Measurements from ENCODE around the gene MLLT1.

The MLLT1 gene

GRCh38 chr19:6233056-6233826, 46.5 kb downstream of the MLLT1 start:
- Histone ChIP-seq H3K9me3 (no peaks in the 10 kb centered on the region), H3K36me3 (replicated peaks) (peaks cover 4% of the 10 kb centered on the region; the same call in 1 of the 2 replicates), H3K27me3 (ENCODE audit: low read depth) (no peaks in the 10 kb centered on the region), H3K4me1 (no peaks in the 10 kb centered on the region), H3K4me3 (no peak overlapping the region)
- in situ Hi-C loops (cut with MboI; ENCODE audit: low sequenced_read_pairs), result no loop called here
- DNase-seq (ENCODE audit: low spot score in 2 of 2), result no peak

- in situ Hi-C loops (cut with MboI; ENCODE audit: low sequenced_read_pairs), result no loop called here
- H3K36me3 ChIP-seq (replicated peaks), result 0 out of 2 replicates have a peak, but pooled peaks cover 4% of the 10 kb centered on the region
- H3K4me3 ChIP-seq, result no peak overlapping the region
- H3K27me3 ChIP-seq (ENCODE audit: low read depth), result no peaks in the 10 kb centered on the region
- DNase-seq (ENCODE audit: low spot score in 2 of 2), result no peak
- no peaks in the 10 kb centered on the region for H3K9me3 ChIP-seq
- no peaks in the 10 kb centered on the region for H3K4me1 ChIP-seq
These were observed 47.1 kb downstream of the MLLT1 start for GRCh38 chr19:6232601-6233055.

DNA sequence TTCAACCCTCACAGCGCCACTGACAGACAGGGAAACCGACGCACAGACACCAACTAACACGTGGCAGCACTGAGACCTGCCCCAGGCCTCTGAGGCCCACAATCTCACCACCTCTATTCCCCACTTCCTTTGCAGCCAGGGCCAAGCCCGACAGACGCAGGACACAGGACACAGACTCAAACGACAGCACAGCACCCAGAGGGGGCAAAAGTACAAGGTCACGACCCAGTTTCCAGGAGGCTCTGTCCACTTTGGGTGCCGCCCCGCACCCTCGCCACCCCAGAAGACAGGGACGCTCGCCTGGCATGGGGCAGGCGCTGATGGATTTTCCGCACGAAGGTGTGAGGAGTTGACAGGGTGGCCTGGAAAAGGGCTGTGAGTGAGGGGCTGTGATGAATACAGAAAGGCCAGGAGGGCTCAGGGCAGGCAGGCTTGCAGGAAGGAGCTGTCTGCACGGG, 48.8 kb downstream of the MLLT1 start:
- Histone ChIP-seq H3K4me1 (no peaks in the 10 kb centered on the region), H3K27me3 (ENCODE audit: low read depth) (no peaks in the 10 kb centered on the region), H3K4me3 (no peak overlapping the region), H3K36me3 (replicated peaks) (peaks cover 14% of the 10 kb centered on the region), H3K9me3 (no peaks in the 10 kb centered on the region)
- no peak for DNase-seq (ENCODE audit: low spot score in 2 of 2)
- in situ Hi-C loops (cut with MboI; ENCODE audit: low sequenced_read_pairs), result no loop called here

DNA sequence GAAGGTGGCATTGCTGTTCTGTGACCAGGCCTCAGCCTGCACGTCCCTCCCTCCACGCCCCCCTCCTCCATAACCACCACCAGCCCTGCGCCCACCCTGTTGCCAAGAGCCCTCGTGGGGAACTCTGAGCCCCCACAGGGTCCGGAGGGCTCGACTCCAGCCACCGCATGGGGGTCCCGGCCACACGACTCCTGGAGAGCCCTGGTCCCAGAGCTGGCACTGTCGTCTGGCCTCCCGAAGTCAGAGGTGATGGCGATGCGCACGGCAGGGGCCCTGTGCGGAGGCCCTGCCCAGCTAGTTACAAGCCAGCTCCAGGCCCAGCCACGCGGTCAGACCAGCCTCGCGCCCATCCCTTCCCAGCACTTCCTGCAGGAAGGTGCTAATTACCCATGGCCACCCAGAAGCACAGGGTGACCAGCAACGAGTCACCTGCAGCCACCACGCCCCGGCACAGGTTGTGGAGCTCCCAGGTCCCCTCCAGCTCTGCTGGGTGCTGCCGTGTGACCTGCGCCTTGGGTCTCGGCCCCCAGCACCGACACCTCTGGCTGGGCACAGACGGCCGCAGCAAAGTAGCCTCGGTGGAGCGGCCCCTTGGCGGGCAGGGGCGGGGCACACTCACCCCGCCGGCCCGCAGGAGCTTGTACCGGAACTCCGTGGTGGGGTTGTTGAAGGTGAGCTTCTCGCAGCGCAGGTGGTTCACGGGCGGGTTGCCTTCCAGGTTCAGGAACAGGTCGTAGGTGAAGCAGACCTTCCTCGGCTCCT, 49.6 kb downstream of the MLLT1 start:
- no peak for DNase-seq (ENCODE audit: low spot score in 2 of 2)
- no peak overlapping the region for H3K4me3 ChIP-seq
- H3K36me3 ChIP-seq (replicated peaks), result peaks cover 18% of the 10 kb centered on the region
- in situ Hi-C loops (cut with MboI; ENCODE audit: low sequenced_read_pairs), result no loop called here
- no peaks in the 10 kb centered on the region for H3K9me3 ChIP-seq
- H3K27me3 ChIP-seq (ENCODE audit: low read depth), result no peaks in the 10 kb centered on the region
- H3K4me1 ChIP-seq, result no peaks in the 10 kb centered on the region

DNA sequence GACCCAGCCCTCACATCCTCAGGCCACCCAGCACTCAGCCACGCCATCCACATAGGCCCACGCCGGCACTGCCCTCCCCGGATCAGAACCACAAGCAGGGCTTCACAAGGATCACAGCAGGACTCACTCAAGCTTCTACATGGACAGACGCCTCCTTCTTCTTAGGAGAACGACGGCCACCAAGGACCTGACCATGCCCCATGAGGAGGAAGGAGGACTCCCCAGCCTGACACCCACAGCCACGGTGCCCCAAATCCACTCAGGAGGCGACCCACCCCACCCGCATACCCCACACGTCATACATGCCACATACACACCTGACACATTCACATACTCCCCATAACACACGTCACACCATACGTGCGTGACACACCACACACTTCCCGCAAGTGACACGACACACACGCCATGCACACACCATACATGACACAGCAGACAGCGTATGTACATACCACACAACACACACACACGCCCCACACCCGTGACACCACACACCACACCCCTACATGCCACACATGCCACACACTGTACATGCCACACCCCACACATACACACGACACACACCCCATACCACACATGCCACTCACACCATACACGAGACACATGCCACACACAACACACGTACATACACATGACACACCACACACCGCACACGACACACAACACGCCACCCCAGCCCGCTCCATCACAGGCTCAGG, 50.4 kb downstream of the MLLT1 start:
- Histone ChIP-seq H3K27me3 (ENCODE audit: low read depth) (no peaks in the 10 kb centered on the region), H3K9me3 (no peaks in the 10 kb centered on the region), H3K4me3 (no peak overlapping the region), H3K4me1 (no peaks in the 10 kb centered on the region), H3K36me3 (replicated peaks) (peaks cover 18% of the 10 kb centered on the region)
- in situ Hi-C loops (cut with MboI; ENCODE audit: low sequenced_read_pairs), result no loop called here
- no peak for DNase-seq (ENCODE audit: low spot score in 2 of 2)

- H3K36me3 ChIP-seq (replicated peaks), result peaks cover 18% of the 10 kb centered on the region
- in situ Hi-C loops (cut with MboI; ENCODE audit: low sequenced_read_pairs), result no loop called here
- no peak for DNase-seq (ENCODE audit: low spot score in 2 of 2)
These were observed 51.1 kb downstream of the MLLT1 start for GRCh38 chr19:6228551-6229215.

DNA sequence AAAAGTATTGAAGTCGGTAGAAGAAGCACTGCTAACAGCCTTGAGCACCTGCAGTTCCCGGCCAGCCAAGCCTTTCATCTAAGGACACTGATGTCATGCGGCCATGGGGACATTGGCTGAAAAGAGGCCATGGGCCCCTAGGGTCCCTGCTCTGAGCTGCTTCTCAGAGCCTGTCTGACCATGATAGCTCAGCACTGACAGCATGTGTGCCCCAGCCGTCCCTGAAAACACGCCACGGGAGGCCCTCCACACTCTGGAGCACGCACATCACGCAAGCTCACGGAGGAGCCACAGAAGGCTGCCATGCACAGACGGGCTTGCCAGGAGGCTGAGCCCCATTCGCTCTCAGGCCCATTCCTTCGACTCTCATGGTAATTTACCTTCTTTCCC, 51.8 kb downstream of the MLLT1 start:
- no peaks in the 10 kb centered on the region for H3K27me3 ChIP-seq (ENCODE audit: low read depth)
- in situ Hi-C loops (cut with MboI; ENCODE audit: low sequenced_read_pairs), result no loop called here
- H3K36me3 ChIP-seq (replicated peaks), result peaks cover 18% of the 10 kb centered on the region
- DNase-seq (ENCODE audit: low spot score in 2 of 2), result no peak
- H3K9me3 ChIP-seq, result no peaks in the 10 kb centered on the region
- H3K4me3 ChIP-seq, result no peak overlapping the region
- H3K4me1 ChIP-seq, result no peaks in the 10 kb centered on the region

More at GRCh38 chr19:6228551-6229215, 51.1 kb downstream of the MLLT1 start:
- Histone ChIP-seq H3K9me3 (no peaks in the 10 kb centered on the region), H3K27me3 (ENCODE audit: low read depth) (no peaks in the 10 kb centered on the region), H3K4me1 (no peaks in the 10 kb centered on the region), H3K4me3 (no peak overlapping the region)

- DNase-seq (ENCODE audit: low spot score in 2 of 2), result no peak
- no peaks in the 10 kb centered on the region for H3K4me1 ChIP-seq
- H3K27me3 ChIP-seq (ENCODE audit: low read depth), result no peaks in the 10 kb centered on the region
- in situ Hi-C loops (cut with MboI; ENCODE audit: low sequenced_read_pairs), result no loop called here
- H3K36me3 ChIP-seq (replicated peaks), result peaks cover 18% of the 10 kb centered on the region
- no peaks in the 10 kb centered on the region for H3K9me3 ChIP-seq
- no peak overlapping the region for H3K4me3 ChIP-seq
These were observed 52.4 kb downstream of the MLLT1 start for GRCh38 chr19:6227156-6227935.

DNA sequence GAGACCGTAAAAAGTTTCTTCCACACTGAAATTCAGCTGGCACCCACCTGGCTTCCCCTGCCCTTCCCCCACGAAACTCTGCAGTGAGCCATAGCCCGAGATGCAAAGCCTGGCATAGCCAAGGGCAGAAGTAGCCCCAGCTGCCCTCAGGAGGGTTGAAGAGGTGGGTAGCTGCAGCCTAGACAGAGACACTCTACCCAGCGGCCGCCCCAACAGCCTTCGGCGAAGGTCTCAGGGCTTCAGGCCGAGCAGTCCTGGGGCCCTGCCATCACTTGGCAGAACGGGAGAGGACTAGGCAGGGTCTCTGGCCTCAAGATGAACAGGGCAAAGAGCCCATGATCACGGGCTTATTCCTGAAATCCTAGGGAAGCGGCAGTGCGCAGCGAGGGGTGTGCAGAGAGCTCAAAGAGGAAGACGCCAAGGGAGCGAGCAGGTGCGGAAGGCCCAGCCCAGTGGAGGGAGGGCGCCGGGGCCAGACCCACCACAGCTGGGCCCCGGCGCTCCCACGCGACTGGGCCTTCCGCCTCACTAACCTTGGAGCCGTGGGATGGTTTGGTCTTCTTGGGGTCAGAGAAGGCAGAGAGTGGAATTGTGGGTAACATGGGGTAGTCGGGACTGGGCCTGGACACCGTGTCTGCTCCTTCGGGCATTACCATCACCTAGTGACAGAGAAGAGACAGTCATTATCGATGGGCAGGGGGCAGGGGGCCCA, 53.2 kb downstream of the MLLT1 start:
- Histone ChIP-seq H3K4me1 (no peaks in the 10 kb centered on the region), H3K27me3 (ENCODE audit: low read depth) (no peaks in the 10 kb centered on the region), H3K4me3 (no peak overlapping the region), H3K9me3 (no peaks in the 10 kb centered on the region), H3K36me3 (replicated peaks) (peaks cover 23% of the 10 kb centered on the region)
- DNase-seq (ENCODE audit: low spot score in 2 of 2), result no peak
- in situ Hi-C loops (cut with MboI; ENCODE audit: low sequenced_read_pairs), result no loop called here

DNA sequence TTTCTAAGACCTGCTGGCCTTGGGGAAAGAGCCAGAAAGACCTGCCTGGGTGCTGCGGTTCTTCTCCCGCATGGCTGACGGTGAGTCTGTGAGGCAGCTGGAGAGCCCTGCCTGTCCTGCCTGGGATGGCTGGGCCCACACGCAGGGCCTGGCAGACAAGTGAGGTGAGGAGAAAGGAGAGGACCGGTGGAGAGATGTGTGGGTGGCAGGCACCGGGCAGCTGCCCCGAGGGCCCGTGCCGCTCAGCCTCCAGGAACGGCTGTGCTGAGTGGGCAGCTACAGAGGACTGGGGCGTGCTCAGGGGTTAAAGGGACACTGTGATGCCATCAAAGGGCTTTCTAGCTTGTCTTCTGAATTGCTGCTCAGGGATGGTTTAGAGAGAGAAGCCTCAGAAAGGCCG, 53.8 kb downstream of the MLLT1 start:
- no peaks in the 10 kb centered on the region for H3K9me3 ChIP-seq
- in situ Hi-C loops (cut with MboI; ENCODE audit: low sequenced_read_pairs), result no loop called here
- DNase-seq (ENCODE audit: low spot score in 2 of 2), result no peak
- no peak overlapping the region for H3K4me3 ChIP-seq
- peaks cover 25% of the 10 kb centered on the region for H3K36me3 ChIP-seq (replicated peaks)
- H3K27me3 ChIP-seq (ENCODE audit: low read depth), result no peaks in the 10 kb centered on the region
- no peaks in the 10 kb centered on the region for H3K4me1 ChIP-seq

DNA sequence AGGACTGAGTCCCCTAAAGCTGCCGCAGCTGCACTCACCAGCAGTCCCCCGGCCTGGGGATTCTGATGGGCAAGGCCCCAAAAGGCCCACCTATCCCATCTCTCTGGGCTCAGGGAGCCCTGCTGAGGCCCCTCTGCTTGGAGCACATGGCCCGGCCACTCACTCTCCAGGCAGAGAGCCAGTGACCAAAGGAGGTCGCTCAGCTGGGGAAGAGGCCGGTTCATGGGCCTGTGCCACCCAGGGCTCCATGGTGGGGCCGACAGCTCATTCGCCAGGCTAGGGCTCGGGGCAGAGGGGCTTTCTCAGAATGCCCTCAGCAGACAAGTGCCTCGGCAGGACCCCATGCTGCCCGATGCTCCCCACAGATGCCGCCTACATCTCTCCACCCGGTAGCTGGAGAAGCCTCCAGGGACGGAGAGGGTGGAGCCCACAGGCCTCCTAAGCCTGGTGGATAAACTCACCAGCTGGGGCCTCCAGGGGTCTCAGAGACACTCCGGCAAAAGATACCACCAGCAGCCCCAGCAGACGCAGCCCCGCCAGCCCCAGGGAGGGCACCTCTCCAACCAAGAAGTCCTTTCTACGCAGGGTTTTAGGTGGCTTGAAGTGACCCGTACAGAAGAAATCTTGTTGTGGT, 54.4 kb downstream of the MLLT1 start:
- in situ Hi-C loops (cut with MboI; ENCODE audit: low sequenced_read_pairs), result no loop called here
- H3K36me3 ChIP-seq (replicated peaks), result peaks cover 26% of the 10 kb centered on the region
- no peaks in the 10 kb centered on the region for H3K9me3 ChIP-seq
- no peaks in the 10 kb centered on the region for H3K27me3 ChIP-seq (ENCODE audit: low read depth)
- no peak for DNase-seq (ENCODE audit: low spot score in 2 of 2)
- no peak overlapping the region for H3K4me3 ChIP-seq
- H3K4me1 ChIP-seq, result no peaks in the 10 kb centered on the region

- H3K4me3 ChIP-seq, result no peak overlapping the region
- H3K9me3 ChIP-seq, result no peaks in the 10 kb centered on the region
- DNase-seq (ENCODE audit: low spot score in 2 of 2), result no peak
- in situ Hi-C loops (cut with MboI; ENCODE audit: low sequenced_read_pairs), result no loop called here
- no peaks in the 10 kb centered on the region for H3K27me3 ChIP-seq (ENCODE audit: low read depth)
- no peaks in the 10 kb centered on the region for H3K4me1 ChIP-seq
- H3K36me3 ChIP-seq (replicated peaks), result peaks cover 26% of the 10 kb centered on the region
These were observed 55.5 kb downstream of the MLLT1 start for GRCh38 chr19:6224308-6224675.

Data from HAP-1 (cell line).